Spleen (tissue), 7 donors: ENCODE measurements around the gene CNBD2.

ENCODE experiments used
- CTCF ChIP-seq, 11 experiments: fragments of 200-600 bp in 7 of 11; fragments of 450-650 bp in 4 of 11; sonication (generic) in 4 of 11; IDR thresholded peaks in 8 of 11; conservative IDR thresholded peaks in 3 of 11; 1 replicate in 7 of 11; 2 replicates in 4 of 11; pipeline versions ENCODE4 v1.4.0 to v1.8.0; 2016 to 2021; ENCODE audit warnings: antibody characterized with exemption in 11 of 11, inconsistent platforms in 4 of 11, mild to moderate bottlenecking in 1 of 11
- POLR2AphosphoS5 ChIP-seq, 3 donors: sonication (generic); formaldehyde crosslinking; IDR thresholded peaks; one replicate each; pipeline ENCODE4 v1.5.1; 2017; ENCODE audit warnings: antibody characterized with exemption in 3 of 3
- donor health status: DM: no; HTN: no; CAD: no; lungs with moderate emphysema.
- donor health status: DM: no; HTN: no; CAD: no.
- donor health status: DM: no; HTN: no; CAD: no.

GRCh38 chr20:36010076-36010475 lies 41.7 kb downstream of the CNBD2 start:
- TF ChIP-seq CTCF (IDR thresholded peaks at IDR 0.05 in 8 of 11, conservative IDR thresholded peaks at IDR 0.05 in 3 of 11) = no peak
- no peak for TF ChIP-seq POLR2AphosphoS5 (IDR thresholded peaks at IDR 0.05)
